Endothelial cell of umbilical vein (primary cell): ENCODE measurements around the gene LRRC71. TPM values are rescaled to one million over a fixed set of nuclear protein-coding genes. Genes with fewer than 3 reads are reported as not detected.

Experiments
- BruUV-seq: library from RNA; stranded (reverse); fragments of 400-500 nt; replicated peaks from 2 replicates; lab custom pipeline; 2021; lab: Mats Ljungman, UMichigan
- CTCF ChIA-PET: fragments of 300-600, 350-600 bp; sonication (Branson Sonifier 250); formaldehyde crosslinking; loops from one replicate; lab custom pipeline; 2021; ENCODE audit warnings: antibody characterized with exemption, inconsistent platforms; lab: Charles Lee
- POLR2A ChIA-PET: fragments of 300-600, 350-600 bp; sonication (Branson Sonifier 250); formaldehyde crosslinking; loops from one replicate; lab custom pipeline; 2021; ENCODE audit warnings: antibody characterized with exemption, inconsistent platforms; lab: Charles Lee
- DNase-seq: peaks from one replicate; pipeline ENCODE4 v3.0.0-alpha.2; 2011; ENCODE audit warnings: low read depth, low spot score
- FAIRE-seq: peaks from 2 replicates; lab custom pipeline; 2011; peaks lifted over from hg19 to GRCh38; lab: Jason Lieb, UNC
- H2AFZ ChIP-seq: 2 replicates; pipeline ENCODE4 v1.6.0; 2012; ENCODE audit warnings: low read depth, low read length, control low read depth, inconsistent platforms
- H3K27ac ChIP-seq: 2 replicates; pipeline ENCODE4 v1.5.1; 2011; ENCODE audit warnings: low read depth, mild to moderate bottlenecking, control low read depth, low read length, moderate library complexity; ENCODE audit not compliant: insufficient read depth
- H3K27me3 ChIP-seq, 2 experiments: 2 replicates each; pipeline versions ENCODE4 v1.6.0 to v1.6.1; 2011; ENCODE audit warnings: low read length in 2 of 2, mixed read lengths in 1 of 2; ENCODE audit not compliant: control insufficient read depth in 2 of 2, insufficient read depth in 2 of 2
- H3K36me3 ChIP-seq, 2 experiments: 2 replicates in 1 of 2; 3 replicates in 1 of 2; pipeline ENCODE4 v1.5.1; 2011; ENCODE audit warnings: low read length in 2 of 2, mild to moderate bottlenecking in 1 of 2, moderate library complexity in 1 of 2; ENCODE audit not compliant: control insufficient read depth in 2 of 2, insufficient read depth in 2 of 2; ENCODE audit errors: extremely low read depth in 1 of 2
- H3K4me1 ChIP-seq: 3 replicates; pipeline ENCODE4 v1.5.1; 2011; ENCODE audit warnings: mild to moderate bottlenecking, low read length; ENCODE audit not compliant: control insufficient read depth, insufficient read depth; ENCODE audit errors: extremely low read depth
- H3K4me2 ChIP-seq: 2 replicates; pipeline ENCODE4 v1.6.1; 2011; ENCODE audit warnings: low read length, control low read depth, mixed read lengths; ENCODE audit not compliant: insufficient read depth
- H3K4me3 ChIP-seq, 3 experiments: fragments of 200-600 bp in 1 of 3; sonication (generic), shearing (Covaris generic) in 1 of 3; replicated peaks in 1 of 3; 2 replicates each; pipeline ENCODE4 v1.5.1; 2011 to 2016; ENCODE audit warnings: control low read depth in 3 of 3, low read length in 3 of 3, mild to moderate bottlenecking in 2 of 3, inconsistent platforms in 1 of 3, low read depth in 1 of 3, moderate library complexity in 1 of 3; ENCODE audit not compliant: insufficient read depth in 1 of 3
- H3K79me2 ChIP-seq: 2 replicates; pipeline ENCODE4 v1.6.0; 2012; ENCODE audit warnings: low read length, inconsistent platforms; ENCODE audit not compliant: control insufficient read depth, insufficient read depth
- H3K9ac ChIP-seq: replicated peaks from 2 replicates; pipeline ENCODE3; 2011; ENCODE audit warnings: low read length, control low read depth; ENCODE audit not compliant: insufficient read depth; ENCODE audit errors: extremely low read depth
- H3K9me1 ChIP-seq: replicated peaks from 3 replicates; pipeline ENCODE4 v1.6.0; 2011; ENCODE audit warnings: mild to moderate bottlenecking, low read length; ENCODE audit not compliant: control insufficient read depth, insufficient read depth; ENCODE audit errors: extremely low read depth
- H3K9me3 ChIP-seq: replicated peaks from 2 replicates; pipeline ENCODE4 v1.5.1; 2012; ENCODE audit warnings: low read length, inconsistent platforms; ENCODE audit not compliant: control insufficient read depth, insufficient read depth
- H4K20me1 ChIP-seq: replicated peaks from 2 replicates; pipeline ENCODE3; 2011; ENCODE audit warnings: mild to moderate bottlenecking, low read length; ENCODE audit not compliant: control insufficient read depth, insufficient read depth; ENCODE audit errors: extremely low read depth
- FOS ChIP-seq: IDR thresholded peaks from 2 replicates; pipeline ENCODE4 v1.6.1; 2011; ENCODE audit warnings: mild to moderate bottlenecking, low read length, moderate library complexity, borderline replicate concordance; ENCODE audit not compliant: insufficient read depth
- GATA2 ChIP-seq: IDR thresholded peaks from 2 replicates; pipeline ENCODE4 v1.7.0; 2011; ENCODE audit warnings: low read depth, mild to moderate bottlenecking, moderate library complexity, mixed read lengths, low read length; ENCODE audit not compliant: insufficient read length, insufficient read depth
- MYC ChIP-seq: IDR thresholded peaks from one replicate; pipeline ENCODE4 v1.6.1; 2011; ENCODE audit warnings: mild to moderate bottlenecking, low read depth, low read length
- POLR2A ChIP-seq: IDR thresholded peaks from 2 replicates; pipeline ENCODE4 v1.6.1; 2012; ENCODE audit warnings: low read depth, mild to moderate bottlenecking, control low read depth, low read length
- dilution Hi-C: fragments of 300-500 bp; cut with MboI; formaldehyde crosslinking; loops from one replicate; pipeline ENCODE4 v1.15.0; 2019; ENCODE audit warnings: low sequenced_read_pairs; ENCODE audit not compliant: extremely low pct_ligation_motif_present
- intact Hi-C: fragments of 100-400 bp; cut with micrococcal nuclease; formaldehyde crosslinking; loops from one replicate; pipeline ENCODE4 v1.10.0; 2022
- polyA plus RNA-seq, 4 experiments: library from polyadenylated mRNA; depleted of rRNA in 3 of 4; stranded (reverse) in 3 of 4; unstranded in 1 of 4; fragments of >200 nt; gene quantifications; 2 replicates each; pipeline versions ENCODE4 v1.2.1 to v1.2.3, GENCODE V29; 2011 to 2012; ENCODE audit warnings: missing spikeins in 1 of 4
- total RNA-seq: library from RNA; stranded (reverse); gene quantifications from 2 replicates; pipeline ENCODE4 v1.2.3, GENCODE V29; 2021
- TF ChIP-seq, protein P1 (sequence below), 2 donors: IDR thresholded peaks; 1 replicate in 1 of 2; 2 replicates in 1 of 2; pipeline ENCODE4 v1.5.1; 2011; ENCODE audit warnings: low read length in 2 of 2, mild to moderate bottlenecking in 2 of 2, moderate library complexity in 2 of 2, control low read depth in 1 of 2, inconsistent platforms in 1 of 2, low read depth in 1 of 2; ENCODE audit not compliant: insufficient read depth in 1 of 2; ENCODE audit errors: extremely low read depth in 1 of 2
- TF ChIP-seq, protein P2 (sequence below): IDR thresholded peaks from 2 replicates; pipeline ENCODE4 v1.6.1; 2011; ENCODE audit not compliant: insufficient read depth, insufficient read length

The LRRC71 gene
- total and polyA plus RNA-seq, 2 donors (not counting 3 experiments of a cell fraction or from before 2014, with no cell fraction given): 0.35 to 0.66 TPM

DNA sequence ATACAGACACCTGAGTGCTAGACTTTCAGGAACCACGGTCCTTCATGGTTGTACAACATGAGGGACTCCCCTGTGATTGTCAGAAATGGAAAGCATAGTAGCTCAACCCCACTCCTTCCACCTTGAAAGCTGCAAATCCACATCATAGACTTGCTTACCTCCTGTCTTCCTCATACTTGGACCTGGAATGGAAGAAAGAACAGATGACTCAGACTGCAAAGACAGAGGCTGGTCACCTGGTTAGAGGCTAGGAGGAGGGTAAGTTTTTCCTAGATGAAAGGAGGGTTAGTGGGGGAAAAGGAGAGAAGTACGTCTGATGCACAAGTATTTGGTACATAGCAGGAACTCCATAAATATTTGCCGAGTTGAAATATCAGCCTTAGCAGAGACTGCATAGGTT, 37.2 kb downstream of the LRRC71 start:
- peaks cover 6% of the 10 kb centered on the region for H3K4me1 ChIP-seq
- CTCF ChIA-PET: interaction anchor here (1.2 to 2.4 kb wide), 2 partner anchors 30 to 117 kb away, joined by 5 to 22 read pairs; no protein-coding TSS in a partner anchor

More for the DNA sequence above, 37.2 kb downstream of the LRRC71 start:
- H3K4me3 ChIP-seq: no peak overlapping the region
- no TSS peak for BruUV-seq
- DNase-seq (no peak), FAIRE-seq (no peak)
- no peak overlapping the region for H2AFZ ChIP-seq
- POLR2A ChIA-PET: no interaction called here
- no peak overlapping the region for H3K27ac ChIP-seq
- H3K79me2 ChIP-seq: no peaks in the 10 kb centered on the region
- no peak overlapping the region for H3K4me2 ChIP-seq
- no peaks in the 10 kb centered on the region for H3K9me1 ChIP-seq
- dilution Hi-C loops: no loop called here
- no peaks in the 10 kb centered on the region for H3K27me3 ChIP-seq
- no peaks in the 10 kb centered on the region for H3K9me3 ChIP-seq
- H4K20me1 ChIP-seq: no peaks in the 10 kb centered on the region
- no peak overlapping the region for H3K9ac ChIP-seq
- H3K36me3 ChIP-seq: peaks cover 8 to 30% of the 10 kb centered on the region in 2 experiments
- no peak for TF ChIP-seq MYC
- TF ChIP-seq, protein P1, sequence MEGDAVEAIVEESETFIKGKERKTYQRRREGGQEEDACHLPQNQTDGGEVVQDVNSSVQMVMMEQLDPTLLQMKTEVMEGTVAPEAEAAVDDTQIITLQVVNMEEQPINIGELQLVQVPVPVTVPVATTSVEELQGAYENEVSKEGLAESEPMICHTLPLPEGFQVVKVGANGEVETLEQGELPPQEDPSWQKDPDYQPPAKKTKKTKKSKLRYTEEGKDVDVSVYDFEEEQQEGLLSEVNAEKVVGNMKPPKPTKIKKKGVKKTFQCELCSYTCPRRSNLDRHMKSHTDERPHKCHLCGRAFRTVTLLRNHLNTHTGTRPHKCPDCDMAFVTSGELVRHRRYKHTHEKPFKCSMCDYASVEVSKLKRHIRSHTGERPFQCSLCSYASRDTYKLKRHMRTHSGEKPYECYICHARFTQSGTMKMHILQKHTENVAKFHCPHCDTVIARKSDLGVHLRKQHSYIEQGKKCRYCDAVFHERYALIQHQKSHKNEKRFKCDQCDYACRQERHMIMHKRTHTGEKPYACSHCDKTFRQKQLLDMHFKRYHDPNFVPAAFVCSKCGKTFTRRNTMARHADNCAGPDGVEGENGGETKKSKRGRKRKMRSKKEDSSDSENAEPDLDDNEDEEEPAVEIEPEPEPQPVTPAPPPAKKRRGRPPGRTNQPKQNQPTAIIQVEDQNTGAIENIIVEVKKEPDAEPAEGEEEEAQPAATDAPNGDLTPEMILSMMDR (IDR thresholded peaks at IDR 0.05; ENCODE audit: extremely low read depth in 1 of 2, insufficient read depth in 1 of 2, low read depth in 1 of 2, low read length in 2 of 2): no peak
- TF ChIP-seq POLR2A: no peak
- TF ChIP-seq, protein P2, sequence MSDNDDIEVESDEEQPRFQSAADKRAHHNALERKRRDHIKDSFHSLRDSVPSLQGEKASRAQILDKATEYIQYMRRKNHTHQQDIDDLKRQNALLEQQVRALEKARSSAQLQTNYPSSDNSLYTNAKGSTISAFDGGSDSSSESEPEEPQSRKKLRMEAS: no peak
- TF ChIP-seq GATA2: no peak
- TF ChIP-seq FOS: no peak
- intact Hi-C loops: no loop called here
